Neuronal stem cell (in vitro differentiated cells): ENCODE results near the gene TPD52L1.

Experiments used
- DNase-seq: peaks from one replicate; pipeline ENCODE4 v3.0.0-alpha.2; 2013; ENCODE audit warnings: low spot score
- H2AFZ ChIP-seq: one replicate; pipeline ENCODE4 v1.6.1; 2013; ENCODE audit warnings: mild to moderate bottlenecking, low read length, inconsistent platforms
- H2AK5ac ChIP-seq: 2 replicates; pipeline ENCODE4 v1.6.1; 2013; ENCODE audit warnings: low read depth, mild to moderate bottlenecking, inconsistent platforms, low read length, moderate library complexity, mixed read lengths
- H2BK120ac ChIP-seq: 2 replicates; pipeline ENCODE4 v1.6.1; 2013; ENCODE audit warnings: low read depth, mild to moderate bottlenecking, inconsistent platforms, low read length, moderate library complexity, mixed read lengths
- H2BK12ac ChIP-seq: one replicate; pipeline ENCODE4 v1.6.1; 2013; ENCODE audit warnings: low read length, inconsistent platforms
- H2BK15ac ChIP-seq: 2 replicates; pipeline ENCODE4 v1.6.1; 2013; ENCODE audit warnings: mild to moderate bottlenecking, low read length, inconsistent platforms, mixed read lengths
- H2BK5ac ChIP-seq: one replicate; pipeline ENCODE4 v1.6.1; 2013; ENCODE audit warnings: inconsistent platforms, mild to moderate bottlenecking, low read length, moderate library complexity
- H3K14ac ChIP-seq: one replicate; pipeline ENCODE4 v1.6.1; 2013; ENCODE audit warnings: low read length, inconsistent platforms
- H3K18ac ChIP-seq: 2 replicates; pipeline ENCODE4 v1.6.1; 2013; ENCODE audit warnings: low read length, inconsistent platforms
- H3K23ac ChIP-seq: 2 replicates; pipeline ENCODE4 v1.6.1; 2013; ENCODE audit warnings: low read depth, mild to moderate bottlenecking, mixed read lengths, low read length, inconsistent platforms; ENCODE audit not compliant: poor library complexity
- H3K27ac ChIP-seq: replicated peaks from 3 replicates; pipeline ENCODE4 v1.5.1; 2013; ENCODE audit warnings: low read length, inconsistent platforms
- H3K27me3 ChIP-seq, 3 experiments: 2 replicates each; pipeline ENCODE4 v1.6.1; 2013; ENCODE audit warnings: low read length in 3 of 3, mild to moderate bottlenecking in 2 of 3, inconsistent platforms in 1 of 3, low read depth in 1 of 3, mixed read lengths in 1 of 3, moderate library complexity in 1 of 3; ENCODE audit not compliant: control insufficient read depth in 3 of 3, insufficient read depth in 3 of 3
- H3K36me3 ChIP-seq, 2 donors: replicated peaks in 1 of 2; 2 replicates each; pipeline ENCODE4 v1.6.1; 2013; ENCODE audit warnings: low read length in 2 of 2; ENCODE audit not compliant: control insufficient read depth in 2 of 2, insufficient read depth in 2 of 2
- H3K4ac ChIP-seq: 2 replicates; pipeline ENCODE4 v1.6.1; 2013; ENCODE audit warnings: inconsistent platforms, mild to moderate bottlenecking, low read length, moderate library complexity
- H3K4me1 ChIP-seq, 2 donors: 1 replicate in 1 of 2; 2 replicates in 1 of 2; pipeline ENCODE4 v1.6.1; 2013; ENCODE audit warnings: low read length in 2 of 2, low read depth in 1 of 2; ENCODE audit not compliant: control insufficient read depth in 2 of 2, insufficient read depth in 1 of 2
- H3K4me2 ChIP-seq: one replicate; pipeline ENCODE4 v1.6.1; 2013; ENCODE audit warnings: mild to moderate bottlenecking, low read length, inconsistent platforms; ENCODE audit not compliant: insufficient read depth, poor library complexity, severe bottlenecking
- H3K4me3 ChIP-seq, 2 donors: 2 replicates each; pipeline ENCODE4 v1.5.1; 2013; ENCODE audit warnings: low read length in 2 of 2, mild to moderate bottlenecking in 2 of 2, inconsistent platforms in 1 of 2, moderate library complexity in 1 of 2
- H3K79me1 ChIP-seq: one replicate; pipeline ENCODE4 v1.6.1; 2013; ENCODE audit warnings: low read depth, mild to moderate bottlenecking, inconsistent platforms, low read length, moderate library complexity
- H3K9ac ChIP-seq: one replicate; pipeline ENCODE4 v1.6.1; 2013; ENCODE audit warnings: mild to moderate bottlenecking, low read depth, low read length, inconsistent platforms; ENCODE audit not compliant: poor library complexity
- H3K9me3 ChIP-seq, 2 donors: replicated peaks in 1 of 2; 2 replicates each; pipeline versions ENCODE3 to v1.6.1; 2013; ENCODE audit warnings: low read length in 2 of 2, mild to moderate bottlenecking in 2 of 2, inconsistent platforms in 1 of 2, low read depth in 1 of 2, mixed read lengths in 1 of 2, moderate library complexity in 1 of 2; ENCODE audit not compliant: control insufficient read depth in 2 of 2, insufficient read depth in 1 of 2
- H4K8ac ChIP-seq: one replicate; pipeline ENCODE4 v1.6.1; 2013; ENCODE audit warnings: low read depth, mild to moderate bottlenecking, inconsistent platforms, low read length, moderate library complexity
- H4K91ac ChIP-seq: one replicate; pipeline ENCODE4 v1.6.1; 2013; ENCODE audit warnings: low read length, low read depth, mild to moderate bottlenecking, inconsistent platforms; ENCODE audit not compliant: poor library complexity
- WGBS, 2 donors: extraction: QIAGEN DNeasy Blood & Tissue Kit; methylation state at CpG; one replicate each; pipeline ENCODE4 v1.1.7; 2013; ENCODE audit warnings: missing lambda C conversion rate in 2 of 2, mixed read lengths in 1 of 2; ENCODE audit not compliant: insufficient read length in 2 of 2, insufficient replicate concordance in 1 of 2; ENCODE audit errors: extremely low coverage in 2 of 2; 5-methylcytosine and 5-hydroxymethylcytosine counted together

TPD52L1 gene

DNA sequence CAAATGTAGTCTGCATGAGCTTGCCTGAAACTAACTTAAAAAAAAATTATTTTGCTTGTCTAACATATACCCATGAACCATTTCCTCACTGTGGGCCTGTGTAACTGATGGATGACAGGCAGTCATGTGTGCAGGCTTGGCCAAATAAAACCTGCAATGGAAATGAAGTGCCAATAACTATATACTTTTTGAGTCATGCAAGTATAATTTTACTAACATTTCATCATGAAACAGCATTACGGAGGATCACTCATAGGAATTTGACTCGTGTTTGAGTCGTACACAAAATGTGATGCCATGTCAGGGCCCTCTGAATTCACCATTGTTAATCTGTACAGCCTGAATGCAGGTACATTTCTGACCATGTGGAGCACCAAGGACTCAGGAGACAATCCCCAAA is 101.6 kb downstream of the TPD52L1 start:
- no peak overlapping the region for H3K27ac ChIP-seq
- H2BK15ac ChIP-seq, result no peak overlapping the region
- no peaks in the 10 kb centered on the region for H3K36me3 ChIP-seq
- H2BK120ac ChIP-seq, result no peak overlapping the region
- H3K27me3 ChIP-seq, result no peaks in the 10 kb centered on the region
- no peak overlapping the region for H3K4ac ChIP-seq
- no peak overlapping the region for H4K8ac ChIP-seq
- peaks cover 4 to 7% of the 10 kb centered on the region in 2 donors for H3K4me1 ChIP-seq
- no peaks in the 10 kb centered on the region for H3K9me3 ChIP-seq
- no peak overlapping the region for H2AFZ ChIP-seq
- H2AK5ac ChIP-seq, result no peak overlapping the region
- no peak overlapping the region for H3K23ac ChIP-seq
- no peak overlapping the region for H2BK5ac ChIP-seq
- no peaks in the 10 kb centered on the region for H3K79me1 ChIP-seq
- no peak overlapping the region for H4K91ac ChIP-seq
- DNase-seq, result no peak
- H3K4me2 ChIP-seq, result no peak overlapping the region
- no peak overlapping the region for H3K14ac ChIP-seq
- no peak overlapping the region for H2BK12ac ChIP-seq
- no CpG with 5 or more reads among the region's 3 CpGs for WGBS, 2 donors
- H3K18ac ChIP-seq, result no peak overlapping the region
- no peak overlapping the region for H3K9ac ChIP-seq
- H3K4me3 ChIP-seq, result no peak overlapping the region

DNA sequence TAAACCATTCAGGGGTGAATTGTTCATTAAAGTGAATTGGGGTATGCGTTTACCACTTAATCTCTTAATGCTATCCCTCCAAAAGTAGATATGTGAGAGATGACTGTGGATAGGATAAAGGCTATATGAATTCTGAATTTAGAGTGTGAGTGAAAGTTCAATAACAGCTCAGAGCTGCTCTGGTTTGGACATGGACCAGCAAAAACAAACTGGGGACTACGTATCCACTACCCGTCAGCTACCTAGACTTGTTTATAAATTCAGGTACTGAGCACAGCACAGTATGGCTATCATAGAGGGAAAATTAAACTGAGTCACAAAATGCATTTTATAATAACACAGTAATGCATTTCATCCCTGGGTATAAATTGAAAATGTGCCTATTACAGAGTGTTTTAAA is 103.8 kb downstream of the TPD52L1 start:
- Histone ChIP-seq H3K14ac (no peak overlapping the region), H3K79me1 (no peaks in the 10 kb centered on the region), H2BK120ac (no peak overlapping the region), H3K4me1 (peaks cover 0 to 4% of the 10 kb centered on the region in 2 donors), H2BK5ac (no peak overlapping the region), H3K27ac (no peak overlapping the region), H3K18ac (no peak overlapping the region), H3K4ac (no peak overlapping the region), H2BK12ac (no peak overlapping the region), H3K9me3 (no peaks in the 10 kb centered on the region), H3K4me2 (no peak overlapping the region), H3K27me3 (no peaks in the 10 kb centered on the region), H4K8ac (no peak overlapping the region), H2AK5ac (no peak overlapping the region), H3K4me3 (no peak overlapping the region), H2AFZ (no peak overlapping the region), H3K9ac (no peak overlapping the region), H3K36me3 (no peaks in the 10 kb centered on the region), H3K23ac (no peak overlapping the region), H4K91ac (no peak overlapping the region), H2BK15ac (no peak overlapping the region)
- no CpG with 5 or more reads among the region's 3 CpGs for WGBS, 2 donors
- no peak for DNase-seq

DNA sequence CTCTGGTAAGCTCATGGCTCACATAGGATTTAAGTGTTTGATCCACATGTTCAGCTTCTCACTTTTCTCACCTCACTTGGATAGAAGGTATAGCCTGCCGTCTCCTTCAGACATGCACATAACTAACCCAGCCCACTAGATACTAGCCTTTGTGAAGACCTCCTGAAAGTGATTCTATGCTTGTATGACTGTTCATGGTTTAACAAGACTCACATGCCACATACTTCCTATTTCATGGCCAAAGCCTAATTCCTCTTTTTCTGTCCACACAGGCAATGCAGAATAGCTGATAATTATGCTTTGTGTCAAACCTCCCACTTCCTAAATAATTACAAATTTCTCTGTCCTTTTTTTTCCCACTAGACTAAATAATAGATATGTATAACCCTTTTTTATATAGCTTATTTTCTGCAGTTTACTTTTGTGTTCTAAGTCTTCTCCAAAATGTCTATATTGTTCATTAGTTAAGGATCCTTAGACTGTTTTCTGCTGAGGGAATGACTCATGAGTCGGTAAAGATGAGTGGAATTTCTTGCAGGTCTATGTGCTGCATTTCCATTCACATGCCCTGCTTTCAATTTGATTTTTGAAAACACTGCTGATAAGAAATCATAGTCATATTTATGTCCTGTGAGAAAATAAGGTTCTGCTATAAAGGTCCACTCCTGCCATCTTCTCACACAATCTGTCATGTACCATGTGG is 105.2 kb downstream of the TPD52L1 start:
- DNase-seq, result no peak
- no peak overlapping the region for H3K14ac ChIP-seq
- H2BK5ac ChIP-seq, result no peak overlapping the region
- no peaks in the 10 kb centered on the region for H3K36me3 ChIP-seq
- H3K79me1 ChIP-seq, result no peaks in the 10 kb centered on the region
- H3K9ac ChIP-seq, result no peak overlapping the region
- H3K27ac ChIP-seq, result no peak overlapping the region
- H2AK5ac ChIP-seq, result no peak overlapping the region
- H2AFZ ChIP-seq, result no peak overlapping the region
- H2BK120ac ChIP-seq, result no peak overlapping the region
- no peak overlapping the region for H3K4me3 ChIP-seq
- no CpG with 5 or more reads among the region's 2 CpGs for WGBS, 2 donors
- H2BK12ac ChIP-seq, result no peak overlapping the region
- no peak overlapping the region for H2BK15ac ChIP-seq
- H3K4me2 ChIP-seq, result no peak overlapping the region
- no peaks in the 10 kb centered on the region for H3K27me3 ChIP-seq
- H3K9me3 ChIP-seq, result no peaks in the 10 kb centered on the region
- no peak overlapping the region for H3K4ac ChIP-seq
- H3K4me1 ChIP-seq, result no peaks in the 10 kb centered on the region
- no peak overlapping the region for H4K91ac ChIP-seq
- H3K23ac ChIP-seq, result no peak overlapping the region
- no peak overlapping the region for H3K18ac ChIP-seq
- H4K8ac ChIP-seq, result no peak overlapping the region

DNA sequence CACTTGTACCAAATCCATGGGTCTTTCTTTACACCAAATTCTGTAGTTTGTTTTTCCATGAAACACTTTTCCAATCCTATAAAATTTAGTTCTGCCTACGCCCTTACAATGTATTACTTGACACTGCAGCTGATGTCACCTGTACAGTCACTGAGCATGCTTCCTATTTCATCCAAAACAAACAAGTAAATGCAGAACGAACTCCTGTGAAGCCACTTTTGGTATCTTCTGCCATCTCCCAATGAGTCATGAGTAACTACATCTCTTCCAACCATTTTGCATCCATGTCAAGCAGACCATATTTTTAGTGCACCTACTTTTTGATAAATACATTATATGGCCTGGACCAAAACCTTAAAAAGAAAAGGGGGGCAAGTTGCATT is 105.8 kb downstream of the TPD52L1 start:
- H3K27me3 ChIP-seq, result no peaks in the 10 kb centered on the region
- DNase-seq, result no peak
- no peak overlapping the region for H3K4me3 ChIP-seq

More for the DNA sequence above, 105.8 kb downstream of the TPD52L1 start:
- Histone ChIP-seq H3K4ac (no peak overlapping the region), H4K8ac (no peak overlapping the region), H3K4me2 (no peak overlapping the region), H3K9me3 (no peaks in the 10 kb centered on the region), H2AFZ (no peak overlapping the region), H3K9ac (no peak overlapping the region), H2BK120ac (no peak overlapping the region), H2AK5ac (no peak overlapping the region), H3K36me3 (no peaks in the 10 kb centered on the region), H2BK5ac (no peak overlapping the region), H3K23ac (no peak overlapping the region), H2BK15ac (no peak overlapping the region), H2BK12ac (no peak overlapping the region), H3K27ac (no peak overlapping the region), H3K4me1 (no peaks in the 10 kb centered on the region), H3K79me1 (no peaks in the 10 kb centered on the region), H4K91ac (no peak overlapping the region), H3K18ac (no peak overlapping the region), H3K14ac (no peak overlapping the region)
- no CpG with 5 or more reads among the region's 2 CpGs for WGBS, 2 donors
